ENCODE measurements around the gene AHCYL2.
"Not testable (repeated sequence)": the region's sequence is repeated elsewhere in the genome, so short reads cannot be mapped to it uniquely, and the experiment has no call there.

Gene AHCYL2

DNA sequence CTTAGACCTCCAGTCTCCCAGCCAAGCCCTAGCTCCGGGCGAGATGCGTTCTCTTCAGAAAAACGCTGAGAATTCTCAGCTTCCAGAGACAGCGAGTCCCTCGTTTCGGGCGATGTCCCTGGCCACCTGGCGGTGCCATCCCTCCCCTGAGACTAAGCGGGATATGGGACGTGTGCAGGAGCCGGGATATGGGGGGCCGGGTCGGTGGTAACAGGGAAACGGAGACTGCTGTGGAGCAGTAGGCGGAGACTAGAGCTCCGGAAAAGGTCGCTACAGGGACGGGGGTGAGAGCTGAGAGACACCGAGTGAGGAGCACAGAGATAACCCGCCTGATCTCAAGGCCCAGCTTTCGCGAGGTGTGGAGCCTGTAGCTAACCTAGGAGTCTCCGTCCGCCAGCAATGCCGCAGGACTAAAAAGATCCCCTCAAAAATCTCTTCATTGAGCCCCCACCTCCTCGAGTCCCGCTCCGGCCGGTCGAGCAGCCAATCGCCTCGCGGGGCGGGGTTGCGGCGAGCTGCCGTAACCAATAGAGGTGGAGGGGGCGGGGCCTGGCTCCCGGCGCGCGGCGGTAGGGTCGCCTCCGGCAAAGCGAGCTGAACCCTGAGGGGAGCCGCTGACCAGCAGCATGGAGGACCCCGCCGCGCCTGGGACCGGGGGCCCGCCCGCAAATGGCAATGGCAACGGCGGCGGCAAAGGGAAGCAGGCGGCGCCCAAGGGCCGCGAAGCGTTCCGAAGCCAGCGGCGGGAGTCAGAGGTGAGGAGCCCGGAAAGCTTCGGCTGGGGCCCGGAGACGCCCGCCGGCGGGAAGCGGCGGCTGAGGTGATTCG lies 209.2 kb downstream of the AHCYL2 start, which contains the start of gene STRIP2:
TSS of gene STRIP2 (plus strand) at position 586 of the 828 bp plus-strand sequence. CDS start at position 627, 41 bp downstream.
- DNase-seq: peak; percentile 94

GRCh38 chr7:129434675-129435318 lies 210.0 kb downstream of the AHCYL2 start:
- DNase-seq: no peak

DNA sequence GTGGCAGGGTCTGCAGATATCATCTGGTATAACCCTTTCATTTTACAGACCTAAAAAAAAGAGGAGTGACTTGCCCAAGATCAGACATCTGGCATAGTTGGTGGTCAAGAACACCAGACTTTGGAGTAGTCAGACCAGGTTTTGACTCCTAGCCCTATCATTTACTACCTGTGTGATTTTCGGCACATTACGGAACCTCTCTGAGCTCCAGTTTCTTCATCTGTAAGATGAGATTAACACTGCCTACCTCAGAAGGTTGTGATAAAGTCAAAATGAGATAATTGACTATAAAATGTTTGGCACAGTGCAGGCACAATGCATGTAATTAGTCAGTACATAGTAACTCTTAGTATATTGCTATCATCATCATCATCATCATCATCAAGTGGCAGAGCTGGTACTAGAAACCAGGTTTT lies 210.6 kb downstream of the AHCYL2 start:
- DNase-seq: no peak

GRCh38 chr7:129436335-129436923 lies 211.6 kb downstream of the AHCYL2 start:
- DNase-seq: no peak

DNA sequence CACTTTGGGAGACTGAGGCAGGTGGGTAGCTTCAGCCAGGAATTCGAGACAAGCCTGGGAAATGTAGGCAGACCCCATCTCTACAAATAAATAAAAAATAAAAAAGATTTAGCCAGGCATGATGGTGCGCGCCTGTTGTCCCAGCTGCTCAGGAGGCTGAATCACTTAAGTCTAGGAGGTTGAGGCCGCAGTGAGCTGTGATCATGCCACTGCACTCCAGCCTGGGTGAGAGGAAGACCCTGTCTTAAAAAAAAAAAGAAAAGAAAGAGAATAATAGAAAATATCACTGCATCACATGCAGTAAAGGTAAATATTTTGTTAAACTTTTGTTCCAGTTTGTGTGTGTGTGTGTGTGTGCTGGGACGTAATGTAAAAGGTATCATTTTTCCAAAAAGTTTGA lies 212.4 kb downstream of the AHCYL2 start:
- no peak for DNase-seq

GRCh38 chr7:129438281-129438838 lies 213.5 kb downstream of the AHCYL2 start:
- DNase-seq: no peak

- peak; percentile 72 for DNase-seq
These were observed 214.2 kb downstream of the AHCYL2 start for GRCh38 chr7:129438839-129439651.

DNA sequence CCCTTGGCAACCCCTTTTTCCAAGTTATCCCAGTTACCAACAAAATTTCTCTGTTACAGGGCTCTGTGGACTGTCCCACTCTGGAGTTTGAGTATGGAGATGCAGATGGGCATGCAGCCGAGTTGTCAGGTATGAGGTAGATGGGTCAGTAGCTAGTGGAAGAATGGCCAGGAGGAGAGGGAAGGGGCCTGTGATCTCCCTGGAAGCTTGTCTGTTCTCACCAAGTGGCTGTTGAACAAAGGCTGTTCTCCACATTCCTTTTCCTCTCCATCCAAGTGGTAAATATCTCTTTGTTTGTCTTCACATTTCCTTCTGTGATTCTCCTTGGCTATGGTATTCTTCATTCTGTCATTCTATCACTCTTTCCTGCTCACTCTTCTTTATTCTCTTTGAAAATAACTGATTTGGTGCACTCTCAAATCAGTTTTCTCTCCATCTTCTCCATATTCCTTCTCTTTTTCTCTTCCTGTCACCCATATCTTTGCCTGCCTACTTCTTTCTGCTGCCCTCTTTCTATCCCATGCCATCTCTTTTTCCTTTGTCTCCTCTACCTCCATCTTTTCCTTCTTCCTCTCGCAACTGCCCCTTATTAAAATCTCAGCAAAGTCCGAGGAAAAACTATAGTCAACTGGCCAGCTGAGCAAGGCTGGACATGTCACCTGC lies 215.3 kb downstream of the AHCYL2 start:
- DNase-seq: no peak

DNA sequence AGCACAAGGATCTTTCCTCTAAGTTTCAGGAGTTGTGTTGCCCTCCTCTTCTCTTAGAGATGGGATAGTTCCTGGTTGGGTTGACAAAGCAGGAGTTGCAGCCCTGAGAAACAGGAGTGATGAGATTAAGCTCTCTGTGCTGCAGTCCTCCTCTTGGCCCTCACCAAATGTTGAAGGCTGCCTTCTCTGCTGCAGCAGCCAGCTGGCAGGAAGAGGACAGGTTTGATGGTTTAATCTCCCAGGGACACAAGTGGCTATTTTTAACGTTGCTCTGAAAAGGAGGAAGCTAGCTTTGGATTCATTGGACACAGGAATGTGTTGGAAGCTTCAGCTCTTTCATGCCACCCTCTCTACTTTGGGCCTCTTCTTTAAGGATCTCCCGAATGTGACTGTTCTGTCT lies 218.8 kb downstream of the AHCYL2 start:
- no peak for DNase-seq

GRCh38 chr7:129444776-129445175 lies 219.9 kb downstream of the AHCYL2 start:
- DNase-seq: not testable (repeated sequence)

- not testable (repeated sequence) for DNase-seq
These were observed 222.1 kb downstream of the AHCYL2 start for GRCh38 chr7:129446925-129447324.

GRCh38 chr7:129447445-129447844 lies 222.6 kb downstream of the AHCYL2 start:
- not testable (repeated sequence) for DNase-seq

GRCh38 chr7:129448608-129449007 lies 223.8 kb downstream of the AHCYL2 start:
- not testable (repeated sequence) for DNase-seq

GRCh38 chr7:129450295-129450694 lies 225.5 kb downstream of the AHCYL2 start:
- no peak for DNase-seq

- DNase-seq: no peak
These were observed 227.9 kb downstream of the AHCYL2 start for GRCh38 chr7:129452589-129453231.

DNA sequence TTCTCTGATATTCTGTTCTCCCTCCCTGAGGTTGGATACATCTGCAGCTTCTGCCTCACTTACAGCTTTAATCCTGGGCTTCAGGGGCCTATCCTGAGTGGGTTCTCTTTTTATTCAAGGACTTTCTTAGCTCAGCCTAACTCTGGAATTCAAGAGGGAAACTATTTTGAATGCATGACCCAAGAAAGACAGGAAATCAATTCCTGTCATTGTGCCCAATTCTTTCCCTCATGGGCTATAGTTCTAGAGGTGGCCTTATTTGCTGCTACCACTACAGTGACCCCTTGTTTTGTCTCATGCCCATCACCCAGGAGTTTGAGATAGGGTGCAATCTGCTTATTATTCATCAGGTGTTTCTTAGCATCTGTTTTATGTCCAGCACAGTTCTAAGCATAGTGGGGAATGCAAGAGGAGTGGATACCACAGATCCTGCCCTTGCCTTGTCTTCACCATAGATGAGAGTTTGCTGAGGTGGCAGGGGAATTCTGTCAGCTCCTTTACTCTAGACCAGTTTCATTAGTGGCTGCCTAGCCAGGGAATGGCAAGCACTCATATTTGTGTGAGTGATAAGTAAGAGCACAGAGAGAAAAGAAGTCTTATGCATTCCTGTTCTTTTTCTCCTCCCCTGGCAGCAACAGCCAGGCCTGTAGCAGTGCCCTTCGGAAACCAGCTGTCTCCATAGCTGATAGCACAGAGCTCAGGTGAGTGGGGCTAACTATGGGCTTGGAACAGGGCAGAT lies 228.8 kb downstream of the AHCYL2 start:
- no peak for DNase-seq

GRCh38 chr7:129454249-129454551 lies 229.4 kb downstream of the AHCYL2 start:
- no peak for DNase-seq

GRCh38 chr7:129456421-129456820 lies 231.6 kb downstream of the AHCYL2 start:
- no peak for DNase-seq

DNA sequence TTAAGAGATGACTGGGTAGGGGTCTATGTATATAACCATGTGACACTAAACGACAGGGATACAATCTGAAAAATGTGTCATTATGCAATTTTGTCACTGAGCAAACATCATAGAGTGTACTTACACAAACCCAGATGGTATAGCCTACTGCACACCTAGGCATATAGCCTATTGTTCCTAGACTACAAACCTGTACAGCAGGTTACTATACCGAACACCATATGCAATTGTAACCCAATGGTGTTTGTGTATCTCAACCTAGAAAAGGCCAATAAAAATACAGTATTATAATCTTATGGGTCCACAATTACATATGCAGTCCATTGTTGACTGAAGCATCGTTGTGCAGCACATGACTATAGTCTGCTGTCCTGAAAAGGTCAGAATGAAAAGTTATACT lies 232.3 kb downstream of the AHCYL2 start:
- no peak for DNase-seq

- DNase-seq: no peak
These were observed 233.3 kb downstream of the AHCYL2 start for GRCh38 chr7:129458171-129458570.

DNA sequence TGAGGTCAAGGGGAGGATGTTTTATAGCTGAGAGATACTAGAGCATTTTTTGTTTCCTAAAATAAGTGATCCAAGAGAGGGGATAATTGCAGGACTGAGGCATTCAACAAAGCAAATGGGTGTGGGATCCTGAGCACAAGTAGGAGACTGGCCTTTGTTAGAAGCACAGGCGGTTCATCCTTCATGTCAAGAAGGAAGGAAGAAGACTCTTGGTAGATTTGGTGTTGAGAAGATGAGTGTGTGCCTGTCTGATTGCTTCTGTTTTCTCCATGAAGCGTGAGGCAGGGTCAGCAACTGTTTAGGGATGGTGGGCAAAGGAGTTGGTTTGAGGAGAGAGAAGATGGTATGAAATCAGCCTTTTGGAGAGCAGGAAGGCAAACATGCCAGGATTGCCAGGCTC lies 237.0 kb downstream of the AHCYL2 start:
- DNase-seq: no peak

All from activated naive CD4-positive, alpha-beta T cell treated with Interleukin-2 at 50 U/mL for 16 hours (primary cell).